OCI-LY1 (cell line): ENCODE measurements around the gene ASB13.

Experiments used
- CTCF ChIP-seq: fragments of 200-600 bp; sonication (generic), shearing (Covaris generic); IDR thresholded peaks from 2 replicates; pipeline ENCODE4 v1.5.1; 2017; ENCODE audit warnings: mild to moderate bottlenecking, antibody characterized with exemption, low read length, moderate library complexity, mixed read lengths
- EZH2 ChIP-seq: fragments of 200-600 bp; sonication (generic), shearing (Covaris generic); IDR thresholded peaks from 2 replicates; pipeline ENCODE4 v1.8.0; 2017; ENCODE audit warnings: borderline replicate concordance, mixed run types, mild to moderate bottlenecking, antibody characterized with exemption, low read length, moderate library complexity, mixed read lengths

GRCh38 chr10:5606321-5606720 is 60.1 kb downstream of the ASB13 start:
- TF ChIP-seq CTCF (no peak), EZH2 (no peak)
